Central memory CD4-positive, alpha-beta T cell (primary cell): Measurements from ENCODE around the gene LUZP1.

Experiments
- DNase-seq: peaks from one replicate; pipeline ENCODE4 v3.0.0; 2022

The LUZP1 gene

DNA sequence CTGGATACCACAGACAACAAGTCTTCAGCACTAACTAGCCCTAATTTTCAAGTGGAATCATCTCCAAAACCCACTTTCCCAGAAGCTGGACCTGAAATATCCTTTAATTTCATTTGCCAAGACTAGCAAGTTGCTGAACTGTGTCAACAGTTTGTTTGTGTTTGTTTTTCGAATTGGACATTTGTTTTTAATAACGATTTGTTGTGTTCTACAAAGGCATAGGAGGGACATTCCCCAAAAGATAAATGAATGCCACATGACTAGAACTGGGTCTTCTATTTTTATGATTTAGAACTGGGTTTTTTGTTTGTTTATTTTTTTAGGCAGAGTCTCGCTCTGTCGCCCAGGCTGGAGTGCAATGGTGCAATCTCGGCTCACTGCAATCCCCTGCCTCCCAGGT, 17.9 kb downstream of the LUZP1 start:
- DNase-seq = no peak

DNA sequence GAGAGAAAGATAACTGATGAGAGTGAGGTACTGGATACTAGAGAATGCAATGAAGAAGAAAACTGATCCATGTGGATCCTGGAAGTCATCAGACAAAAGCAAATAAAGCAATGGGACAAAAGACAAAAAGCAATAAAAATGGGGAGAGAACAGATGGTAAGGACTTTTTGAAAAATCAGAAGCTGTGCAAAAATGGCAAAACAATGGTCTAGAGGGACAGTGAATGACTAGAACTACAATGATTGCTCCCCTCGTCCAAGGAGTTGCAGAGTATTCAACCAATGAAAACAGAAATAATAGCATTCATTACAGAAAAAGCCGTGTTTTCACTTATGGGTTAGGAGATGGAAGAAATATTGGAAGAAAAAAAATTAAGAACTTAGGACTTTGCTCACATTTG, 18.5 kb downstream of the LUZP1 start:
- no peak for DNase-seq

DNA sequence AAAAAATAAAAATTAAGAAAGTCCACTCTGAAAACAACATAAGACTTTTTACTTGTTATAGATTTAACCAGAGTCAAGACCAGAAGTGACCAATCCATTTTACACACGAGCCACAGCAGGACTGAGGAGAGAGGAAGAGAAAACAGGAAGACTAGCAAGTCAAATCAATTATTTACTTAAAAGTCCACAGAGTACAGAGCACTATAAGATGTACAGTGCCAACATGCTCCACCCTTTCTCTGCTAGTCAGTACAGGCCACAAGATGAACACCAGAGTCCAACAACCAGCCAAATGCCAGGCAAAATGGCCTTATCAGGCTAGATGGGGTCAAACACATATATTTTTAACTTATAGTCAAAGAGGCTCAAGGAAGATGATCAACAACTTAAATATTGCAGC, 19.5 kb downstream of the LUZP1 start:
- no peak for DNase-seq

DNA sequence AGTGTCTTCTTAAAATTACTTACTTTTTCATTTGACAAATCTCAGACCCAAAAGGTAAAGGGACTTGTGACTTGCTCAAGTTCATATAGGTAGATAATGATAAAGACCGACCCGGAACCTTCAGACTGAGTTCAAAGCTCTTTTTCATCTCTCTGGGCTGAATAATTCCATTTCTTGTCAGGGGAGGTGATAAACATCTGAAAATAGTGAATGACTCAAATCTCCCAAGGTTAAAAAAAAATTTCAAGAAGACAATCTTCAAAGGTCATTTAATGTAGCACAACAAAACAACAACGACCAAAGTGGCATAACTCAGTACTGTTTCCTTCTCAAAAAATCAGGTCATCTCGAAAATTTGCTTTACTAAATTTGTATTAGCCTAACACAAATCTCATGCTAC, 20.6 kb downstream of the LUZP1 start:
- DNase-seq = no peak

DNA sequence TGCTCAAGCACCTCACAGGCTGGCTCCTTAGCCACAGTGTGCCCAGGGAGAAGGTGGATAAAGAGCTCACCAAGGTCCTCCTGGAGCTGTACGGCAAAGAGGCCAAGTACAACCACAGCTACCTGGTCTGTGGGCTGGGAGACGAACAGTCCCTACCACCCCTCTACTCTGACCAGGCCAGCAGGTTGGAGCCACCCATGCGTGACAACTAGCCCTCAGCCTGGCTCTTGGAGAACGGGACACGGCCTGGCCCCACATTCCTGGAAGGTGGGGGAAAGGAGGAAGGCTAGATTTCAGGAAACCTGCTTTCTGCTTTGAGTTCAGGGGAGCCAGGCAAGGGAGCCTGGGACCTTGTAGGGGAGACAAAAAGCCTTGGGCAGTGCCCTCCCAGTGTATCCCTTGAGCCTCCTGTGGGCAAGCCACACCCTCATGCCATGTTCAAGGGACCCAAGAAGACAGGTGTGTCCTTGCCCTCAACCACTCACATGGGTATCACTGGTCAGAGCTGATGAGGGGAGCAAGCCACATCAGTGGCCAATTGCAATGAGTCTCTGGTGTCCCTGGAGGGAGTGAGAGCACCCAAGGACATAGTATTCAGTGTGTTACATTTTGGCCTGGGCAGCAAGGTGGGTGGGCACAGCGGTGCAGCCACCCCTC, 27.6 kb downstream of the LUZP1 start:
- DNase-seq = no peak

DNA sequence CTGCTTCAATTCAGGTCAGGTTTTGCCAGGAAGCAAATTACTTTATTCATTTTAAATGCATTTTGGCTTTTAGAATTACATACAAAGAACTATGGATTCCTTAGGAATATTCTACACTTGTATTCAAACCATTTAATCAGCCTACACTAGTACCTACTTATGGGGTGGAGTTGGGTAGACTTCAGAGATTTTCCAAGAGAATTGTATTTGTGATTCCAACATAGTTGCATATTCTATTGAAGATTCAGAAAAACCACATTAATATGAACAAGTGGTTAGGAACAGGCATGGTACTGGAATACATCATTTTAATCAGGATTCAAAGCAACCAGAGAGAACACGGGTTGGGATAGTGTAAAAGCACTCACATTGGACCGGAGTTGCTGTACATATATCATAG, 33.4 kb downstream of the LUZP1 start:
- no peak for DNase-seq

DNA sequence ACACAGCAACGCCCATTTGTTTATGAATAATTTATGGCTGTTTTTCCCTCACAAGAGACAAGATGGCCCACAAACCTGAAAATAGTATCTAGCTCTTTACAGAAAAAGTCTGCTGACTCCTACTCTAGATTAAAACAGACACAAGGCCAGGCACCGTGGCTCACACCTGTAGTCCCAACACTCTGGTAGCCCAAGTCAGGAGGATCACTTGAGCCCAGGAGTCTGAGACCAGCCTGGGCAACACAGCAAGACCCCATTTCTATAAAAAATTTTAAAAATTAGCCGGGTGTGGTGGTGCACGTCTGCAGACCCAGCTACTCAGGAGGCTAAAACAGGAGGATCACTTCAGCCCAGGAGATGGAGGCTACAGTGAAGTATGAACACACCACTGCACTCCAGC, 34.6 kb downstream of the LUZP1 start:
- DNase-seq = no peak

DNA sequence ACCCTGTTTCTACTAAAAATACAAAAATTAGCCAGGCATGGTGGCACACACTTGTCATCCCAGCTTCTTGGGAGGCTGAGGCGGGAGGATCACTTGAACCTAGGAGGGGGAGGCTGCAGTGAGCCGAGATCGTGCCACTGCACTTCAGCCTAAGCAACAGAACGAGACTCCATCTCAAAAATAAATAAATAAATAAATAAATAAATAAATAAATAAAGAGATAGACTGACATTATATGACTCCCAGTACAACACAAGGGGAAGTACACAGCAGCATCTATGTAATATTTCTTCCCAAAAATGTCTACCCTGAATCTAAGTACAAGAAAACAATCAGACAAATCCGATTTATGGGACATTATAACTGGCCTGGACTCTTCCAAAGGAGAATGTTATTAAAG, 35.1 kb downstream of the LUZP1 start:
- no peak for DNase-seq

DNA sequence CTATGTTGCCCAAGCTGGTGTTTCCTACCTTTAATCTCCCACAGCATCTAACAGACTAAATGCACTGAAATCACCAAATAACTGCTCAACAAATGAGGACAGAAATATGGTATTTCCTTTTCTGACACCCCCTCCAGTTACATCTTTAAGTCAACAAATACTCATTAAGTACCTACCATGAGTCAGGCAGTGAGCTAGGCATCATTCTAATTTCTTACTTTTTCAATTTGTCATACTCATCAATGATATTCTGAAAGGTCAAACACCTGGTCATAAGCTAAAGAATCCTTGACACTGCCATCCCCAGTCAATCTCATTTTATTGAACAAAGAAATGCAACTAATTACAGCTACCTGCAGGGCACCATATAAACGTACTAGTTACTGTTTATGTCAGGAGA, 36.6 kb downstream of the LUZP1 start:
- DNase-seq = no peak

DNA sequence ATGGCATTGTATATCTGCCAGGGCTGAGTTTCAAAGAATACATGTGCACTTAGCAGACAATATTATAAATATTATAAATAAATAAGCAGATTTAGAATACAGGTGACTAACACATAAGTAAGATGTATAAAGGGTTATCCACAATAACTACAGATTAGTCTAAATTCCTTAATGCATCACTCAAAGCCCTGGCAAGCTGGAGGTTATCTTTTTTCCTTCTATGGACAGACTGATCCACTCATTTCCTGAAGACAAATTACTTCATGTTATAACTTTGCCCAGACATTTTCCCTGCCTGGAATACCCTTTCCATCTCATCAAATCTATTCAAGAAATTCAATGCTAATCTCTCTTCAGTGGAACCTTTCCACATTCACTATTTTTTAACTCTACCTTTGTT, 38.8 kb downstream of the LUZP1 start:
- DNase-seq = no peak

DNA sequence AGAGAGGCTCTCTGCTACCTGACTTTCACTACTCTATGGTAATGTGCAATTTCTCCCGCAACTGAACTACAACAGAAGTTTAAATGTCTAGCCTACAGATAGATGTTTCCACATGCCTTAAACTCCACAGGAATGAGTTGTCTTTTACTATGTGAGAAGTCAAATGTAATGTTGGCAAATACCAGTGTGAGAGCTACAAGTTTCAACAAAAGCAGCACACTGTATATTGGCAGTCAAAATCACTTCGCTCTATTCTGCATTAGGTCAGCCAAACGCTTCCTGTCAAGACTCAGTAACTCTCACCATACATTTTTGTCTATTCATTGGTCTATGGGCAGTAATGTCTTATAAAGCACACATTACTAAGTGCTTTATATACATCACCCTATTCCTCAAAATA, 41.9 kb downstream of the LUZP1 start:
- DNase-seq = no peak

DNA sequence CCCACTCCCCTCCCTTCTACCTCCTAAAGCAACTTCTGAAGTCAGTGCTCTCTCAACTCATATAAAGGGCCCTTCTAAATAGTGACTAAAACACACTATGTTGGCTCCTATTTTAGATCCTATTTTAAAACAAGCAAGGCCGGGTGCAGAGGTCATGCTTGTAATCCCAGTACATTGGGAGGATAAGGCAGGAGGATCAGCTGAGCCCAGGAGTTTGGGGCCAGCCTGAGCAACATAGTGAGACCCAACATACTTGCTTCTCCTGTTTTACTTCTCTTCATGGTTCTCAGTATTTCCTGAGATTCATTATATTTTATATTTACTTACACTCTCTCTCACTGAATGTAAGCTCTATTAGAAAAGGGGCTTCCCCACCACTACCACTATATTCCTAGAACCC, 42.5 kb downstream of the LUZP1 start:
- no peak for DNase-seq

DNA sequence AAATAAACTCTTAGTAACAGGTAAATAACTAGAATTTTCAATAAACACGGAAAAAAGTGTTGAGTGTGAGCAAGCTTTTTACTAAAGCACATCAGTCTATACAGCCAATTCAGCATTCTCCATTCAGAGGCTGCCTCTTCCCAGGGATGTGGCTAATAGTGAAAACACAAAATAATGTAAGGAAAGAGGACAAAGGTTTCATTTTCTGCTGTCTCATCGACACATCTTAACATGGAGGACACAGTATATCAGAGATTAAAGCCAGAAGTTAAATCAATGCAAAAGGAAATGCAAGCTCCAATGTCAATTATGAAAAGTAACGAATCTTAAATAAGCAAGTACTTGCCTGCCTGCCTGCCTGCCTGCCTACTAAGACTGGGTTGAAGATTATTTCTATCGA, 43.2 kb downstream of the LUZP1 start:
- DNase-seq = no peak

DNA sequence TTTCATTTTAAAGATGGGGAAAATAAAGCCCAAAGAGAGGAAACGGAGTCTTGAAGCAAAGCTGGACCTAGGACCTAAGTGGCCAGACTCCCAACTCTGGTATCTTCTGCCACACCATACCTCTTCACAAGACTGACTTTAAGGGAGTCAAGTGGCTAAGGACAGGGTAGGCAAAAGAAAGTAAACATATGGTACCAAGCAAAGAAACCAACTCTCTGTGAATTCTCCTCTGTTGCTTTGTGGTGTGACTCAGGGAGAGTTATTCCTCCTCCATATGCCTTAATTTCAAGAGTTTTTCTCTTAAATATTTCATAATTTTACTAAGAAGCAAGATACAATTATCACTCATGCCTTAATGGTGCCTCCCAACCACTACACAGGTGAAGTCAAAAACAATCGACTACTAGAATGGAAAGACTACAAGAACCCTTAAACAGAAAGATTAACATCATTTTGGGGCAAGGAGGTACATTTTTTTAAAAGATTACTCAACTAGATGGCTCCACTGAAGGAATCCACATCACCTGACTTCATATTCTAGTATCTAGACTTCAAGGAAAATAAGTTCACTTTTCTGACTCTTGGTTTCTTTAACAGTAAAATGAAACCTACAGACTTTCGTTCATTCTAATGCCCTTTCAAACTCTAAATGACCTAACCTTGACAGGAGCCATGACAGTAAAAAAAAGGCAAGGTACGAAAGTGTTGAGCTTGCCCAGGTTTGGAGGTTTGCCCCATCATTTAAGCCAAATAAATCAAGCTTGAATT, 44.2 kb downstream of the LUZP1 start:
- no peak for DNase-seq

DNA sequence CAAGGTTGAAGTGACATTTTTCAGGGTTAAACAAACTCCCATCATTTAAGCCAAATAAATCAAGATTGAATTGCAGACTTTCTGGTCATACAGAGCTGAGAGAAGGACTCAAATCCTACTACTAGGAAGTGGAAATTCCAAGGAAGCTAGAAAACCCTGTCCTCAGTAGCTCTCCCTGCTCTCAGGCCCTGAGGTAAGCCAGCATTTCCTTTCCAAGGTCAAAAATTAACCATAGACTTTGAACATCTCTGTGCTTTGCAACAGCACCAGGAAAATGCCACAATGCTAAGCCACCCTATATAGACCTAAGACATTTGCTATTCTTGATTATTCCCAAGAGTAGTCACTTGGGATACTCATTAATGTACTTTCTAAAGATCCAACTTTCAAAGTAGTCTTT, 45.1 kb downstream of the LUZP1 start:
- DNase-seq = no peak

DNA sequence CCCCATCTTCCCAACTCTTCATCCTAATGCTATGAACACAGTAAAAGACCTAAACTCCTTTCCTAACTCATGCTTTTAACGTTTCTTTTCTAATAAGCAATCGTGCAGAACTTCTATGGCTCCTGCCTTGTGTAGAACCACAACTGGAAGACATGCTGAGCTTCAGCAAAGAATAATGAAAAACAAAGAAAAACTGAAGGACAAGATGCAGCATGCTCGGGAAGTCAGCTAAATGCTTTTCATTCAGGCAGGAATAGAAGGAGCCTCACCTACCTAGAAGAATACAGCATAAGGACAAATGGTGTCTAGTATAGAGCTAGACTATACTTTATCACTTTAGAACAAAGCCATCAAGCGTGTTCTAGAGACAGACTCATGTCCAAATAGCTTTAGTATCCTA, 45.9 kb downstream of the LUZP1 start:
- no peak for DNase-seq

DNA sequence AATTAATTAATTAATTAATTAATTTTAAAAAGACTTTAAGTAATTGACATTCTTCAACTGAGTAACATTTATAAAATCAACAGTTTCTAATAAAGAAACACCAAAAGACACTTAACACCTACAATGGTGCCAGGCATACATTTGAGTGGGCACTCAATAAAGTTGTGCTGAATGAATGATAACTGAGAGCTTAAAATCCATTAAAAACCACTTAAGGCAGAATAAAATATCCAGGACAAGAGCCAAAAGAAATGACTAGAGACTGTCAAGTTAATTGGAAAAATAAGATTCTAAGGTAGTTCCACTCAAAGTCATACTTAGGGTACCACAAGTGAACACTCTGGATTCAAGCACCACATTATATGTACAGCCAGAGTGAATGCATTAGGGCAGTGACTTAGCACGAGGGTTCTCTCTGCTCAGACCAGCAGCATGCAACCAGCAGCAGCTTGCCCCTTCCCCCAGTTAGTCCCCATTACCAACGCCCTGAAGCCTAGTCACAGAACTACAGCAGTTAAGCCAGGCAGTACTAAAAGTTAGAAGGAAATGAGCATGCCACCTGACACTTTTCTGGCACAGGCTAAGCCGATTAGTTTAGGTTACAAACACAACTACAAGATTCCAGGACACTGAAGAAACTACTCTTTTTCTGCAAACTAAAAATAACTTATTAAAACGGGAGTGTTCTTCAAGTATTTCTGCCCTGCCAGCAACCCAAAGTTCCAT, 46.5 kb downstream of the LUZP1 start:
- no peak for DNase-seq

DNA sequence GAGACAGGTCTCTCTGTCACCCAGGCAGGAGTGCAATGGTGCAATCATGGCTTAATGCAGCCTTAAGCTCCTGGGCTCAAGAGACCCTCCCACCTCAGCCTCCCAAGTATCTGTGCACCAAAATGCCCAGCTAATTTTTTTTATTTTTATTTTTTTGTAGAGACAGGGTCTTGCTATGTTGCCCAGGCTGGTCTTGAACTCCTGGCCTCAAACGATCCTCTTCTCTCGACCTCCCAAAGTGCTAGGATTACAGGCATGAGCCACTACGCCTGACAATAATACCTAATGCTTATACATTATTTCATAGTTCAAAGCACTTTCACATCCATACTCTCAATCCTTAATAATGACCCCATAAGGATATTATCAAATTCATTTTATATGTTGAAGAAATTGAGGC, 48.3 kb downstream of the LUZP1 start:
- DNase-seq = no peak

DNA sequence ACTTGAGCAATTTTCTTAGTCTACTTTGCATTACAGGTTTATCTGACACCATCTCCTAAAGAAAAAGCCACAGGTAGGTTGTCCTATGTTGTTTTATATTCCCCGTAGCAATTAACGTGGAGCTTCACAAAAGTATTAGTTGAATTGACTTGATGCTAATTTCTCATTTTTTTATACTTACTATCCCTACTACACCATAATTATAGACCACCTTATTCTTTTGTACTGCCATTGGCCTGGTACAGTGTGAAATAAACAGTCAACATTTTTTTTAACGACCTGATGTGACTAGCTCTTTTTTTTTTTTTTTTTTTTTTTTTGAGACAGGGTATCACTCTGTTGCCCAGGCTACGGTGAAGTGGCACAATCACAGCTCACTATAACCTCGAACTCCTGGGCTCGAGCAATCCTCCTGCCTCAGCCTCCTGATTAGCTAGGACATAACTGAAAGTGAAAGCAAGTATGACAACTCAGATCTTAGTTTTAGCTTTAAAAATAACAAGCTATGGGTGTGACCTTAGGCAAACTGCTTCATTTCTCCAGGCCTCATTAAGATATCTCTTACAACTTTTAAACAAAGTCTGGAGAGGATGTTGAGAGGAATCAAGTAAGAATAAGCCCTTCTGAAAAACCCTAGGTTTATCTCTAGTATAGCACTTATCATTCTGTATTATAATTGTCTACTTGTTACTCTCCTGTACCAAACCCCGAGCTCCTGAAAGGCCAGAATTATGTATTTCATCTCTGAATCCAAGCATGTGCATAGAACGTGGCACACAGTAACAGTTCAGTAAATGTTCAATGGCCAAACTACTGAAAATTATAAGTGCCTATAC, 49.5 kb downstream of the LUZP1 start:
- DNase-seq = peak; percentile 69

DNA sequence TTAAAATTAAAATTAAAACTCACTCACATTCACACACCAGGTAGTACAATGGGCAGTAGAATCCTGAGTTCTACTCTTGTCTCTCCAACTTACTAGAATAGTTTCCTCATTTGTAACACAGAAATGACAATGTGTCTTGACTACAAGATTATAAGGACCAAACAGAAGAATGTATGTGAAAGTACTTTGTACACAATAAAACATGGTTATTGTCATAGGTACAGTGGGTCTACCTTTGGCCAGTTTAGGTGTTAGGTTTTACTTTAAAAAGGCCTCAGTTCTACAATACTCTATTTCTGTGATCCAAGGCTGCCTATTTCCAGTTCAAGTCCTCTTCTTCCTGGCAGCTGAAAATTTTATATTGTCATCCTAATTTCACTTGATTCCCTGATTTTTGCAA, 50.2 kb downstream of the LUZP1 start:
- no peak for DNase-seq

DNA sequence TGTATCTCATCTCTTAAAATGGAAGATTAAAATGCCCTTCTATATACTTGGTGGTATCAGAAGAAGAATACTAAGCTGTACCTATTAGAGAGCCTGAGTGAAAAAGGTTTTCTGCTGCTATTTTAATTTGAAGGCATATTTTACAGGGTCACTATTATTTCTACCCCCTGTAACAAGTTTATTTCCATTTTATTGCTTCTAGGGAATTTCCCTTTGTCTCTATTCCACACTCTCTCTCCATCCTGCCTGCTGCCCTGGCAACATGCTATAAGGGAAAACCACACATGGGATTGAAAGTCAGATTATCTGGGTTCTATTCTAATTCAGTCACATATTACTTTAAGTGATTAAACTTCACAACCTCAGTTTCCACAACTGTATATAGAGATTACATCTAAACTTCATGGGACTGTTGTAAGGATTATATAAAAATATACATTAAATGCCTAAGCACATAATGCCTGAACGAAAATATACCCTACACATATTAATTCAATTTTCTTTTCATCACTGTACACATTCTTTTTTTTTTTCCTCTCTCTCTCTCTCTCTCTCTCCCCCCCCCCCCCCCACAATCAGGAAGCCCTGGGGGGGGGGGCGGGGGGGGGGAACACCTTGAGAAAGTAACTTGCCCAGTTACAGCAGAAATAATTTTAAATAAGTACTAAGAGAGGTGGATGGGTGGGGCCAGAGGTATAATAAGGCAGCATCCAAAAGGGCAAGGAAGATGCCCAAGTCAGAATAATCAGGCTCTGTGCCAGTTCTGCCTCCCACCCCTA, 51.5 kb downstream of the LUZP1 start:
- DNase-seq = no peak

DNA sequence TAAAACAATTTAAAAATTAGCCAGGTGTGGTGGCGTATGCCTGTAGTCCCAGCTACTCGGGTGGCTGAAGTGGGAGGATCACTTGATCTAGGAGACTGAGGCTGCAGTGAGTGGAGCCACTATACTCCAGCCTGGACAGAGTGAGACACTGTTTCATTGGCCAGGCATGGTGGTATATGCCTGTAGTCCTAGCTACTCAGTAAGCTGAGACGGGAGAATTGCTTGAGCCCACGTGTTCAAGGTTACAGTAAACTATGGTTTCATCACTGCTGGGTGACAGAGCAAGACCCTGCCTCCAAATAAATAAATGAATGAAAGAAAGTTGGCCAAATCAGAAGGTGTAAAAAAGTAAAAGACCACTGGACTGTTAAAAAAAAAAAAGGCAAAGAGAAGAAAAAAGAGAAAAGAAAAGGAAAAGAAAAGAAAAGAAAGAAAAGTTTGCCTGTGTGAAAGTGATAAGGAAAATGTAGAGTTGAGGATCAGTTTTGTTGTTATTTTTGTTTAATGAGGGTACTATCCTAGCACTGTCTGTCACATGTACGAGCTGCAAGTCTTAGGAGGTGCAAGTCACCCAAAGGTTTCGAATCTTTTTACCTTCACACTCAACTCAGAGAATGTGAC, 52.3 kb downstream of the LUZP1 start:
- no peak for DNase-seq
